Measurements from ENCODE around the gene RDH16. TPM values are rescaled to one million over a fixed set of nuclear protein-coding genes. Genes with fewer than 3 reads are reported as not detected.
"Not testable (repeated sequence)": the region's sequence is repeated elsewhere in the genome, so short reads cannot be mapped to it uniquely, and the experiment has no call there.

RDH16 gene
- total RNA-seq, 1 donor from 2014 or later, result 0.47 TPM

GRCh38 chr12:56927281-56927680 lies 30.1 kb downstream of the RDH16 start:
- intact Hi-C loops (cut with micrococcal nuclease), result no loop called here

DNA sequence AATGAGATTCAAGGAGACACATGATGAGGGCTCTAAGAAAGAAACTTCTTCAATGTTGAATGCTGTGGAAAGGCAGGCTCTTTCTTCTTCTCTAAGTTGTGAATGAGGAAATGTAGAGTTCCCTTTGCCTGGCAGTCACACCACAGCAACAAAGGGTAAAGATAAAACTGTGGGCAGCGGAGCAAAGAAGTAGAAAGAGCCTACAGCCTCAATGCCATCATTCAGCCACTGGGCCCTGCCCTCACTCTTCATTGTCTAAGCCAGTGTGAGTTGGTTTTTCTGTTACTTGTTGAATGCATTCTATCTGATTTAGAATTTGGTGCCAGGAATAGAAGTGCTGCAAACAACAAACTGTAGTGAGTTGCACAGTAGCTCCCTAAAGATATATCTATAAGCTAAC lies 35.4 kb downstream of the RDH16 start:
- intact Hi-C loops (cut with micrococcal nuclease), result no loop called here

- intact Hi-C loops (cut with micrococcal nuclease), result no loop called here
Measured at GRCh38 chr12:56921346-56921745, 36.1 kb downstream of the RDH16 start.

- intact Hi-C loops (cut with micrococcal nuclease), result not testable (repeated sequence)
Measured at GRCh38 chr12:56918139-56918538, 39.3 kb downstream of the RDH16 start.

GRCh38 chr12:56916996-56917333 lies 40.4 kb downstream of the RDH16 start:
- intact Hi-C loops (cut with micrococcal nuclease), result no loop called here

DNA sequence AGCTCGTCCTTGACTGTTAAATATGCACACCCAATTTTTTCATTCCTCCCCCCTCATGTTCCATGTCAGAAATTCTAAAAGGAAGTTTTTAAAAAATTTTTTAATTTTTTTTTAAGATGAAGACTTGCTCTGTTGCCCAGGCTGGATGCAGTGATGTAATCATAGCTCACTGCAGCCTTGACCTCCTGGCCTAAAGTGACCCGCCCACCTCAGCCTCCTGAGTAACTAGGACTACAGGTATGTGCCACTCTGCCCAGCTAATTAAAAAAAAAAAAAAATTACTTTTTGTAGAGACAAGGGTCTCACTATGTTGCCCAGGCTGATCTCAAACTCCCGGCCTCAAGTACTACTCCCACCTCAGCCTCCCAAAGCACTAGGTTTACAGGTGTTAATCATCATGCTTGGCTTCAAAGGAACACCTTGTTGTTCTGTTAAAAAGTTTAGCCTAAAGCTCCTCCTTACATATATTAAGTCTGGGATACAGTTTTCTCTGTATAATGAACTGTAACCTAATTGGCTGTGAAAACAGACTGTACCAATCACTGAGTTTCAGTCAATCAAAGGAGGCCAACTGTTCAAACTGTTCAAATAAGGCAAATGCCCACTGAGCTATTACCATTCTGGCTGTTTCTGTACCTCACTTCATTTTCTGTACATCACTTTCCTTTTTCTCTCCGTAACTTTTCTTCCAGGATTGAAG lies 41.0 kb downstream of the RDH16 start:
- intact Hi-C loops (cut with micrococcal nuclease), result no loop called here

GRCh38 chr12:56914724-56915123 lies 42.7 kb downstream of the RDH16 start:
- intact Hi-C loops (cut with micrococcal nuclease), result no loop called here

- intact Hi-C loops (cut with micrococcal nuclease), result no loop called here
Measured at GRCh38 chr12:56914256-56914655, 43.2 kb downstream of the RDH16 start.

DNA sequence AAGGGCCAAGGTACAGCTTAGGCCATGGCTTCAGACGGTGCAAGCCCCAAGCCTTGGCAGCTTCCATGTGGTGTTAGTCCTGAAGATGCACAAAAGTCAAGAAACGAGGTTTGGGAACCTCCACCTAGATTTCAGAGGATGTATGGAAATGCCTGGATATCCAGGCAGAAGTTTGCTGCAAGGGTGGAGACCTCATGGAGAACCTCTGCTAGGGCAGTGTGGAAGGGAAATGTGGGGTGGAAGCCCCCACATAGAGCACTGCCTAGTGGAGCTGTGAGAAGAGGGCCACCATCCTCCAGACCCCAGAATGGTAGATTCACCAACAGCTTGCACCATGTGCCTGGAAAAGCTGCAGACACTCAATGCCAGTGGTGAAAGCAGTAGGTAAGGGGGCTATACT lies 48.0 kb downstream of the RDH16 start:
- intact Hi-C loops (cut with micrococcal nuclease), result not testable (repeated sequence)

DNA sequence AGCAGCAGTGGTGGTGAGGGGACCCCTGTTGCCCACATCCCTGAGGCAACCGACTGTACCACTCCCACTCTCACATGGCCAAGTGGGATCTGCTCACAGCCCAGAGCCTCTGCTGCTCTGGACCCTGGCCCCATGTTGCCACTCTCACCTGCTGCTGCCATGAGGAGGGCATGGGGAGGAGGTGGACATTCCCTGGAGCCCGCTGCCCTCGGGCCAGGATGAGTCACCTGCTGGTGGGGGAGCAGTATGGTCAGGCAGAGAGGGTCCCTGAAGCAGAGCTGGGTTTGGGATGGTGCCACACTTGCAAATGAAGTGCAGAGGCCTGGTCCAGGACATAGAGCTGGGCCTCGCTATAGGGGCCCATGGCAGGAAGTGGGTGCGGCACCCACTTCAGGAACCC lies 49.3 kb downstream of the RDH16 start:
- intact Hi-C loops (cut with micrococcal nuclease), result no loop called here

DNA sequence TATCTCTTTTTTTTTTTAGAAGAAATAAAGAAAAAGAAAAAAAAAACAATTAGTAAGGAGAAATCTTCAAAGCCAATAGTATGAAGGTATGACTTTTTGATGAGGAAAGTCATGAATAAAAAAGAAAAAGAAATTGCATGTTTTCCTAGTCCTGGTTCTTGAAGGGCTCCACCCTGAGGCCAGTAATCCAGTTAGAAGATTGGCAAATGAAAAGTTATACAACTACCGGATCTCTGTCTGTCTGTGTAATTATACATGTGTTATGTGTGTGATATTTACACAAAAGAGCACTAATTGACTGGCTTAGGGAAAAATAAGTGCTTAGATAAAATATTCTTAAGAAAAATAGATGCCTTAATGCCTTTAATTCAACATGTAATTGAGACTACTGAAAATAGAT lies 51.6 kb downstream of the RDH16 start:
- intact Hi-C loops (cut with micrococcal nuclease), result no loop called here

GRCh38 chr12:56903374-56903773 lies 54.0 kb downstream of the RDH16 start:
- intact Hi-C loops (cut with micrococcal nuclease), result no loop called here

Other genes starting within 250 kb of the RDH16 start
- 717 TPM in 2 replicates for gene NACA, start 232.3 kb downstream of the RDH16 start, total RNA-seq
- 39.1 and 39.2 TPM in 2 replicates for gene PRIM1, start 205.3 kb downstream of the RDH16 start, total RNA-seq
- gene HSD17B6, start 194.3 kb downstream of the RDH16 start, total RNA-seq, result 1.3 TPM in 2 replicates
- not detected in 2 replicates for gene SDR9C7, start 23.2 kb downstream of the RDH16 start, total RNA-seq
- gene ZBTB39, start 48.9 kb upstream of the RDH16 start, total RNA-seq, result 9.7 and 10.0 TPM in 2 replicates
- 0.39 TPM in 1 of 2 replicates, not detected in the other for gene TAC3, start 58.9 kb upstream of the RDH16 start, total RNA-seq
- gene MYO1A, start 92.5 kb upstream of the RDH16 start, total RNA-seq, result 1.4 and 1.5 TPM in 2 replicates
- gene NEMP1, start 121.2 kb upstream of the RDH16 start, total RNA-seq, result 40.0 and 45.4 TPM in 2 replicates
- 12.3 and 14.4 TPM in 2 replicates for gene NAB2, start 131.5 kb upstream of the RDH16 start, total RNA-seq
- 165 and 178 TPM in 2 replicates for gene STAT6, start 153.8 kb upstream of the RDH16 start, total RNA-seq
- gene LRP1, start 170.9 kb upstream of the RDH16 start, total RNA-seq, result 0.86 and 1.1 TPM in 2 replicates
- not detected in 2 replicates for gene LRP1-AS, start 190.0 kb upstream of the RDH16 start, total RNA-seq